GM18511 (cell line): ENCODE data around the gene MORN2.

Source experiments
- ATAC-seq: cut with Tn5 transposase; IDR thresholded peaks from one replicate; pipeline ENCODE4 v1.9.1; 2021; ENCODE audit warnings: mild to moderate bottlenecking, moderate library complexity; ENCODE audit not compliant: unreplicated experiment

The MORN2 gene

DNA sequence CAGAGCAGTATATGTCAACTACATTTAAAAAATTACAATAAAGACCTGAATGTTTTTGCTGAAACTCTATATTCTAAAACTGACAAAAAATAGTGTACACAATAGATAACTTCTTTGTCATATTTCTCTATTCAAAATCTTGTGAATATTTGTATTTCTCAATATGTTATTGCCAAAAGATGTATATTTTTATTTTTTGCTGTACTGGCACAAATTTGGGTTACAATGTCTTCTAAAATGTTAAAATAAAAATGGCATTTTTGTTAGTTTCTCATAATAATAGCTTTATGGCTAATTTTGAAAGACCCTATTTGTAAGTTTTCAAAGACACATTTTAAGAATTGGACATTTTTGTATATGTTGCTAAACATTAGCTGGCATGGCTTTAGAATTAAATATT lies 13.3 kb downstream of the MORN2 start:
- ATAC-seq: no peak

DNA sequence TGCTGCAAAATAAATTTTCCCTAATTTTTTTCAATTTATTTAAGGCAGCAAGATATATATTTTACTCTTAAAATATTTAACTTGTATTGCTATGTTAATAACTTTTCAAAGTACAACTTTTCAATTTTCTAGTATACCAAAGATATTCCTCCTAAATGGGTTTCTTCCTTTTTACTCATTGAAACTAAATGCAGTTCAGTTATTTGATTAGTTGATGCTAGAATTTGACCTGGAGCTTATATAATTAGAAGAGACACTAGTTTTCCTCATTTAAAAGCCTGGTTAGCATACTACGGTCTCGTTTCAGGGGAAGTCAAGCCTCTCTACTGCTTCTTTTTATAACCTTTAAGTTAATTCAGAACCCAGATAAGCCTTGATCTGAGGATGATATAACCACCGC lies 13.8 kb downstream of the MORN2 start, which contains the start of gene ARHGEF33:
Gene ARHGEF33, plus strand, starts transcription at position 301 of the 400 bp plus-strand sequence. CDS start 29,573 bp downstream, outside the sequence.
- ATAC-seq: no peak

DNA sequence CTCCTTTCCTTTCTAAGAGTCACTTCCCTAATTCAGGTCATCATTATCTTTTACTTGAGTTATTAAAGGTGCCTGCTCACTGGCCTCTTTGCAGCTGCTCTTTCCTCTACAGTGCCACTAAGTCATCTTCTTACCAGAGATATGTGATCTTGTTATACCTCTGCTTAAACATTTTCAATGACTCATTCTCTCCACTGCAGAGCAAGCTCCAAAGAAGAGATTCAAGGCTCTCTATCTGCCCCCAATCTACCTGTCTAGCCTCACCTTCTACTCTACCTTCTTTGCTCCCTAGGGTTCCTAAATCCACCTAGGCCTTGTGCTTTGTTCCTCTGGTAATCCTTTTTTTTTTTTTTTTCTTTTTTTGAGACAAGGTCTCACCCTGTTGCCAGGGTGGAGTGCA lies 17.0 kb downstream of the MORN2 start:
- no peak for ATAC-seq

DNA sequence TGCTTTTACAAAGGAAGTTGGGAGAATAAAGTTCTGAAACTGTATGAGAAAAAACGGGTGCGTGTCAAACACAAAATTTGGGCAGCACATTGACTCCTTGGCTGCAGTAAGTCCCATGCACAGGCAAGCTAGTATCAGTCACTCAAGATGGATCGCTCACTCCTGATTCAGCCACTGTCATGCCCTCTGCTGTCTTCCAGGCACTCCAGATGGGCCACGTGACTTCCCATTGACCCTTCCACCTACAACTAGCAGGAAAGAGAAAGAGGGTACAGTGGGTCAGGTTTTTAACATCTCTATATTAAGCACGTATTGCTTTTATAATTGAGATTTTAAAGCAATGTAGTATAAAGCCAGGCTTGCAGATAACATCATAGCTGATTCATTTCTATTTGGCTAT lies 22.5 kb downstream of the MORN2 start:
- ATAC-seq: no peak

DNA sequence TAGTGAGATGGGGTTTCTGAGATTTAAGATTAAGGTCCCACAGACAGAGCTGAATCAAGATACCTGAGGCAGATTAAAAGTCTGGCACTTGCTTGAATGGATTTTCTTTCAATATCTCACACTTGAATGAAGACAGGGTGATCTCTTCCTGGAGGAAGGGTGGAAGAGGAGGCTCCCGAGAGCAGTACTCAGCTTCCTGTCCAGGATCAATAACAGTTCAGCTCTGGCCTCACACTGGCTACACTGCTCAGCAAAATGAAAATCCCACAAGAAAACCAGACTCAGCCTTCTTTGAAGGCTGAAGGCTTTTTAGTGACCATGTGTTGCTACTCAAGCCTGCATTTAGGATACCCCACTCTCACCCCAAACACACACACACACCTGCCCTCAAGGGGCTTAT lies 24.9 kb downstream of the MORN2 start:
- ATAC-seq: no peak

DNA sequence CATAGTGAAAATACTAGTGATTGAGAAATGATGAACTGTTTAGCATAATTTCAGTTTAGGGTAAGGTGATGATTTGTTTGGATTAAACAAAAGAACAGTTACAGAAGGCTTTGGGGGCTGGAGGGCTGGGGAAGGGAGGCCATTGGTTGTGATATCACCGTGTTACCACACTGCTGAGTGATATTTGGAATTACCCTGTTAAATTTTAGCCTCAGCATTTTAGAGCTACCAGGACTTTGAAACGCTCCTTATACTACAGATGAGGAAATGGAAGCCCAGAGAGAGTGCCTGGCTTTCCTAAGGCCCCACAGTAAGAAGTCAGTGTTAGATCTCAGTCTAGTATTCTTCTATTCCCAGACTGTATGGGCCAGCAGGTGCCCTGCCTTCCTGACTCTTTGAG lies 29.5 kb downstream of the MORN2 start:
- ATAC-seq: no peak

DNA sequence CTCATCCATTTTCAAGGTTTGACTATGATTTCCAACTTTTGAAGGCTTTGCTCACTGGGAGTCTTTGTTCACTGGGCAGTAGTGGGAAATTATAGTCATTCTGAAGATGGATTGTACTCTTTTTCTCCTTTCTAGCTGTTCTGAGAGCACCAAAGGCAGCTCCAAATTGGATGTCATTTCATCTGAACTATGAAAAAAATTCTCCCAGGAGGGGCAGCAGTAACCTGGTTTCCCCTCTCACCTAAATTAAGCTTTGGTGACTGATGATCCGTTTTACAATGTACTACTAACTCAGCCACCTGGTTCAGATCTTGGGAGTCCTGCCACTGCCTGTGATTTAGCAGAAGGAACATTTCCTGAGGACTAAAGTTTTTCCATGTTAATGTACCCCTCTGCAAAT lies 31.5 kb downstream of the MORN2 start:
- ATAC-seq: no peak

DNA sequence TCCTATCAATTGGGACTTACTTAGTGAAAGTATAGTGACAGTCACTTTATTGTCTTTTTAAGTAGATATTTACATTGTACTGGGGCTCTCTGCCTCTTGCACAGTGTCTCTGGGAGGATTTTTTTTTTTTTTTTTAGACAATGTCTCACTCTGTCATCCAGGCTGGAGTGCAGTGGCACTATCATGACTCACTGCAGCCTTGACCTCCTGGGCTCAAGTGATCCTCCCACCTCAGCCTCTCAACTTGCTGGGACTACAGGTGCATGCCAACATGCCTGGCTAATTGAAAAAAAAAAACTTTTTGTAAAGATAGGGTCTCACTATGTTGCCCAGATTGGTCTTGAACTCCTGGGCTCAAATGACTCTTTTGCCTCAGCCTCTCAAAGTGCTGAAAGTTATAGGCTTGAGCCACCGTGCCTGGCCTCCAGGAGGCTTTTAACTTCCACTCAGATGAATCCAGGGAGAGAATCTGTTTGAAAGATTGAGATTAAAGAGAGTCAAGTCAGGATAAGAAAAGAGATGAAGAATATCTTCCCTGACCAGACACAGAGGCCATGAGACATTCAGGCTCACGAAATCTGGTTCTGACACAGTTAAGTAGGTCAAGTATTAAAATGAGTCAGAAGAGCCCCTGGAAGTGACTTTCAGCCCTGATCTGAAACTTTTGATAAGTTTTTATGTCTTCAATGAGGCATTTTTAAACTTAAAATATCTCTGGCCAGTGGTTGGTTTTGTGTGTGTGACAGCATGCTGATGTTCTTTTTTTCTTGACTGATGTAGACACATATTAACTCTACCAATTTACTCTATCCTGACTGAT lies 32.2 kb downstream of the MORN2 start:
- ATAC-seq: peak; percentile 92

DNA sequence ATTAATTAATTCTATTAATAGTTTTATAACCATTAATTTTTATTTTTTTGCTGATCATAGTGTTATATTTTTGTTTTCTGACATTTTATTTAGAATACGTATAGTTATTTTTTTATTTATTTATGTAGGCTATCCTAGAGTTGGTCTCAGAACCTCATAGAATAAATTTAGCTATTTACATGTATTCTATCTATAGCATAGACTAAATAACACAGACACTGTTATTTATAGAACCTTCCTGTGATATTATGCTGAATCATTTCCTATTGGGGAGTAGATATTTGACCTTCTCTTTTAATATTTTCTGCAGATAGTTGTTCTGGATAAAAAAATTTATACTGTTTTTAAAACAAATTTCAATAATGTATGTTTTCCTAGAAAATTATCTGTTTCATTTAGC lies 34.1 kb downstream of the MORN2 start:
- ATAC-seq: no peak

DNA sequence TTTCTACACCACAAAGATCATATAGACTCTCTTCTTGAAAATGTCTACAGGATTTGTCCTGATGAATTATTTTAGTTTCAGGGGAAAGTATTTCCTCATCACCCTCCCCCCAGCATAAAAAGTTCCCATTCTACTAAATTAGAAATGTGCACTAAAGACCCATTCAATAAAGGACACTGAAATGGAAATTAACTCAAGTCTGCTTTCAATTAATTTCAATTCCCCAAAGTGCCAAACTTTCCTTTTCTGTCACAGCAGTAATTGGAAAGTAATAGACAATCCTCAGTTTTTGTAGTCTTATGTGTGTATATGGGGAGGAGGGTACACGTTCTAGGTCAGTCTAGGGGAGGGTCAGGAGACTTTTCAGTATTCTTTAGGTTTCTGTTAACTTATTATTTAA lies 35.4 kb downstream of the MORN2 start:
- no peak for ATAC-seq

DNA sequence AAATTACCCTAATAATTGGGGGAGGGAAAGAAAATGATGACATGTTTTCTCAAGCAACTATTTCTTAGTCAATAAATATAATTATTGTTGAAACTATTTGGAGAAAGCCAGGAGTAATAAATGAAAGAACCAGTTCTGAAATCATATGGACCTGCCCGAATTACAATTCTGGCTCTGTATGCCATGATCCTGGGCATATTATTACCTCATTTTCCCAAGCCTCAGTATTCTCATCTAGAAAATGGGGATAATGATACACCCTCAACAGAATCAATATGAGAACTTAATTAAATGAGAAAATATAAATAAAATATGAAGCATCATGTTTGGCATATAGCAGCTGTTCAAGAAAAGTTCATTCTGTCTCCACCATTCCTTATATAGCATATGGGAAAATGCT lies 36.8 kb downstream of the MORN2 start:
- ATAC-seq: no peak

DNA sequence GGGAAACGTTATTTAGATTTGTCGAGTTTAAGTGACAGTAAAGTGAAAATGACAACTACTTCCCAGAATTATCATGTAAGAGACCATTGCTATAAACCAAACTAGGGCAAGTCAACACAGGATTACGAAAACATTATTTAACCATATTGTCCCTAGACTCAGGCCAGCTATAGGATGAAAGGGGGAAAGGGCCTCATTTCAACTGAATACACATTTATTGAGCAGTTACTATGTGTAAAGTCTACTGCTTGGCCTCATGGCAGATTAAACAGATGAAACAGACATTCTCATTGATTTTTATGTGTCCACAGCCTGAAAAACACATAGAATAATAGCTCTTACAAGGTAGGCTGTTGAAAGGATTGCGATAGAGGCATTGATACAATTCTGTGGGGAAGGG lies 46.6 kb downstream of the MORN2 start:
- no peak for ATAC-seq

DNA sequence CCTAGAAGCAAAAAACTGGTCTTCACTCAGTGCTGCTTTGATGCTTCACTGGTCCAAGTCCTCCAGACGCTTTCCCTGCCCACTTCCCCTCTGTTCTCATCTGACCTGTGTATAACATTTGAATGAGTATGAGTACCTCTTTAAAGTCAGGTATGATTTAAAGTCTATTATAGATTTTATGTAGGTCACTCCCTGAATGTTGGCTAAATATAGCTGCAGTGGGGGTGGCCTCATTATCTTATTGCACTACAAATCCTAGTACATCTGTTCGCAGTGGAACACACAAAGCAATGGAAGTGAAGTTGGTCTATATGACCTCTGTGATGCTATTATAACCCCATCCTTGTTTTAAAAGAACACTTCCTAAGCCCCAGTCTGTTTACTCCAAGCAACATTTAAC lies 47.1 kb downstream of the MORN2 start:
- no peak for ATAC-seq

DNA sequence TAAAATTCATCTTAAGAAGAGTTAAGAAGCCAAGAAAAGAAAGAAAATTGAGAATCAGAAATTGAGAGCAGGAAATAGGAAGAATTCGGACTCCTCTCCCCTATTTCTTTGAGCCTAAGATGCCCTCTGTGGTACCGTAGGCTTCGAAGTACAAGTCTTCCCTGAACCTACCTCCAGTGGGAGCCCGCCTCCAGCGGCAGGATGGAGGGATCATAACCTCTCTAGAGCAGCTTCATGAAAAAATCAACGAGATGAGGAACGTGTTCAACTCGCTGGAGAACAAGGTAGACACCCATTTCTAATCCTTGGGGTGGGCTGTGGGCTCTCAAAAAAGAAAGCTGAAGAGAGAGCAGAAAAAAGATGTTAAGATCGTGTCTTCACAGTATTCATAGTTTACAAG lies 50.2 kb downstream of the MORN2 start:
- no peak for ATAC-seq

DNA sequence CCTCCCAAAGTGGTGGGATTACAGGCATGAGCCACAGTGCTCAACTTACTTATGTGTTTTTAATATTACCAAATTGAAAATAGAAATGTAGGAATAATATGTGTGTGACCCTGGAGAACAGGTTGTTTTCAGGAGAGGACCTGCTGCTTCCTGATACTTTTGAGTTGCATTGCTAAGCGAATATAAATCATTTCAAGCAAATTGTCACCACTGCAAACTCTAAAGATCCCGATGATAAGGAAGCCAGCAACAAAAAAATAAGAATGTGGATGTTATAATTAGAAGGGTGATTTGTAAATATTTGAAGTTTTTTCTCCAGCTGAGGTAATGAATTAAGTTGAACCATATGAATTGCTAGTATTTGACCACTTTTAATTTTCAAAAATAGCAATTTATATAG lies 54.8 kb downstream of the MORN2 start:
- ATAC-seq: no peak
